HepG2 (cell line): ENCODE measurements around the gene MGAT5. TPM values are rescaled to one million over a fixed set of nuclear protein-coding genes. Genes with fewer than 3 reads are reported as not detected.

Source experiments
- AHR ChIP-seq: IDR thresholded peaks from 2 replicates; pipeline ENCODE4 v1.6.1; 2018; ENCODE audit warnings: missing genetic modification reagents, missing compliant biosample characterization
- EED ChIP-seq: sonication (generic); formaldehyde crosslinking; IDR thresholded peaks from 2 replicates; pipeline ENCODE4 v1.5.0; 2020; ENCODE audit warnings: mild to moderate bottlenecking, missing genetic modification reagents
- EHMT2 ChIP-seq: fragments of 200-600 bp; sonication (generic); IDR thresholded peaks from 2 replicates; pipeline ENCODE4 v1.7.0; 2017; ENCODE audit warnings: antibody characterized with exemption, low read depth, low read length, borderline replicate concordance
- ETS1 ChIP-seq: sonication (generic); formaldehyde crosslinking; IDR thresholded peaks from 2 replicates; pipeline ENCODE4 v1.4.0; 2020; ENCODE audit warnings: missing genetic modification reagents
- FOXO4 ChIP-seq: sonication (generic); formaldehyde crosslinking; conservative IDR thresholded peaks from 2 replicates; pipeline ENCODE4 v1.8.1; 2023; ENCODE audit warnings: missing genetic modification reagents
- GMEB1 ChIP-seq: sonication (generic); formaldehyde crosslinking; IDR thresholded peaks from 2 replicates; pipeline ENCODE4 v1.5.1; 2020; ENCODE audit warnings: missing genetic modification reagents, mild to moderate bottlenecking, borderline replicate concordance
- GMEB2 ChIP-seq: IDR thresholded peaks from 2 replicates; pipeline ENCODE4 v1.6.1; 2016; ENCODE audit warnings: missing biosample characterization, missing genetic modification reagents, low read depth
- IKZF4 ChIP-seq: sonication (generic); formaldehyde crosslinking; IDR thresholded peaks from 2 replicates; pipeline ENCODE4 v1.5.1; 2020; ENCODE audit warnings: borderline replicate concordance, mild to moderate bottlenecking, low read depth, missing genetic modification reagents; ENCODE audit errors: not compliant biosample characterization
- IRF1 ChIP-seq: sonication (generic); formaldehyde crosslinking; IDR thresholded peaks from 2 replicates; pipeline ENCODE4 v1.4.0; 2020; ENCODE audit warnings: low read depth, mild to moderate bottlenecking, missing genetic modification reagents
- KLF6 ChIP-seq: IDR thresholded peaks from 2 replicates; pipeline ENCODE4 v1.8.0; 2016; ENCODE audit warnings: missing biosample characterization, missing genetic modification reagents
- PATZ1 ChIP-seq: sonication (generic); formaldehyde crosslinking; IDR thresholded peaks from 2 replicates; pipeline ENCODE4 v1.4.0; 2020; ENCODE audit warnings: missing genetic modification reagents
- PAXIP1 ChIP-seq: sonication (generic); formaldehyde crosslinking; conservative IDR thresholded peaks from 2 replicates; pipeline ENCODE4 v1.4.0; 2020; ENCODE audit warnings: mild to moderate bottlenecking, missing genetic modification reagents, moderate library complexity
- ZNF124 ChIP-seq: sonication (generic); formaldehyde crosslinking; IDR thresholded peaks from 2 replicates; pipeline ENCODE4 v1.4.0; 2020; ENCODE audit warnings: missing genetic modification reagents
- ZNF883 ChIP-seq: sonication (generic); formaldehyde crosslinking; IDR thresholded peaks from 2 replicates; pipeline ENCODE4 v1.5.1; 2020; ENCODE audit warnings: mild to moderate bottlenecking, missing genetic modification reagents; ENCODE audit errors: not compliant biosample characterization
- polyA plus RNA-seq, 8 experiments: library from polyadenylated mRNA; depleted of rRNA in 3 of 8; stranded (reverse) in 7 of 8; unstranded in 1 of 8; fragments of >200 nt; fragmentation: Illumina TruSeq in 4 of 8; extraction: Trizol in 4 of 8; gene quantifications; 2 replicates each; pipeline versions ENCODE4 v1.2.1 to v1.2.3, GENCODE V29; 2011 to 2016; ENCODE audit warnings: low read depth in 4 of 8, missing spikeins in 1 of 8, mixed read lengths in 1 of 8; ENCODE audit not compliant: insufficient read depth in 1 of 8
- total RNA-seq, 5 experiments: library from RNA; depleted of rRNA; stranded (reverse); fragments of >200 nt; fragmentation: Illumina TruSeq; extraction: Trizol; gene quantifications; 2 replicates each; pipeline ENCODE4 v1.2.3, GENCODE V29; 2016; ENCODE audit warnings: low read depth in 1 of 5

Gene MGAT5
- total and polyA plus RNA-seq, 2 of the 13 experiments (the other 11 are each of a cell fraction or from before 2014, with no cell fraction given), result 33.1 to 60.2 TPM

GRCh38 chr2:134411828-134412638 is 158.2 kb downstream of the MGAT5 start (continued):
- no peak for TF ChIP-seq GMEB2 (CRISPR knock-in tag)
- TF ChIP-seq IRF1 (CRISPR knock-in tag), result 0 out of 2 replicates have a peak, but pooled peaks have one; percentile 7
- TF ChIP-seq AHR (CRISPR knock-in tag), result peak; percentile 60; the same call in 1 of the 2 replicates
- no peak for TF ChIP-seq ETS1
- peak; percentile 96 for TF ChIP-seq PAXIP1
- TF ChIP-seq KLF6 (CRISPR knock-in tag), result peak; percentile 64; the same call in 1 of the 2 replicates
- TF ChIP-seq ZNF883 (CRISPR knock-in tag), result no peak
- peak; percentile 53 for TF ChIP-seq GMEB1 (CRISPR knock-in tag)
- no peak for TF ChIP-seq EED
- peak; percentile 84; the same call in 1 of the 2 replicates for TF ChIP-seq EHMT2
- TF ChIP-seq PATZ1 (CRISPR knock-in tag), result peak; percentile 95
- peak; percentile 91 for TF ChIP-seq ZNF124 (CRISPR knock-in tag)
- TF ChIP-seq IKZF4 (CRISPR knock-in tag), result no peak
- TF ChIP-seq FOXO4 (CRISPR knock-in tag), result 0 out of 2 replicates have a peak, but pooled peaks have one; percentile 93
